ENCODE data around the gene RIT1. TPM values are rescaled to one million over a fixed set of nuclear protein-coding genes. Genes with fewer than 3 reads are reported as not detected.

The RIT1 gene
- total RNA-seq, 1 experiment from 2014 or later = 28.1 TPM

DNA sequence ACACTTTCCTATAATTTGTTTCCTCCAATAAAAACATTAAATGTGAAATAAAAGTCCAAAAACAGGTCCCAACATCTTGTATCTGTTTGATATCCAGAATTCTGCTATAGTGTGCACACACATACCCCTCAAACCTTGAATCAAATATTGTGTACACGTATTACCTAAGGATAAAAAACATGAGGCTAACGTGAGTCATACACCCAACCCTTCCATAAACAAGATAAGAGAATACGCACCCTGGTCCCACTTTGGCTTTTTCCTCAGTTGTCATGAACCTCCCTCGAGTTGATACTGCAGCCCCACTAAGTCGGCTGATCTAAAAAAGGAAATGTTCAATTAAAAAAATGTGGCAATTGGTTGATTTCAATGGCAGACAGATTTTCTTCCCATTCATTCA, 17.9 kb upstream of the RIT1 start:
- intact Hi-C loops (cut with micrococcal nuclease; ENCODE audit: unreplicated experiment) (no loop called here), in situ Hi-C loops (cut with HindIII; ENCODE audit: low pct_unique_long_range_greater_than_20kb, low sequenced_read_pairs) (no loop called here)
- no peak for ATAC-seq
- Histone ChIP-seq H3K27ac (ENCODE audit: low read length) (no peak overlapping the region), H3K4me3 (ENCODE audit: low read depth in 2 of 2, low read length in 2 of 2) (no peak overlapping the region), H3K4me1 (ENCODE audit: control insufficient read depth, insufficient read depth, low read length) (peaks cover 27% of the 10 kb centered on the region), H3K36me3 (ENCODE audit: control insufficient read depth, insufficient read depth, low read length) (peaks cover 63% of the 10 kb centered on the region), H3K27me3 (ENCODE audit: control insufficient read depth, insufficient read depth, low read length) (no peaks in the 10 kb centered on the region), H3K9me3 (ENCODE audit: control insufficient read depth, insufficient read depth, low read depth, low read length) (no peaks in the 10 kb centered on the region)
- ChIA-PET POLR2A (no interaction called here), CTCF (no interaction called here)
- no peak for TF ChIP-seq POLR2AphosphoS5 (IDR thresholded peaks at IDR 0.05; ENCODE audit: low read depth, low read length)
- no peak for DNase-seq (ENCODE audit: low read depth, low spot score)
- no TSS peak for BruUV-seq (replicated peaks)

DNA sequence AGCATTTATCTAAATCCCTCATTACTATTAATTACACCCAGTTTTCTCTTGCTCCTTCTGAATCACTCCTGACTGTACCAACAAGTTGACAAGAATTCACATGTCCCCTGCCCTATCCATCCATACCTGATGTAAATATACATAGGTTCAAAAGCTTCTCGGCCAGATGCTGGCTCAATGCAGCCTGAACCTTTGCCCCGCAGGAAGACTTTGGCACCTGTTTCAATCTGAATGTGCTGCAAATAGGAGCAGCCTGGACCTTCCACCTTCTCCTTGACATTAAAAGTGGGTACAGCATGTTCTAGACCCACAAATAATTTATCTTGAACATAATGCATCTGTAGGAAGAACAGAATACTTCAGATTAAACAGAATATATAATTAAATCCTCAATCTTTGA, 14.4 kb upstream of the RIT1 start:
- Histone ChIP-seq H3K4me1 (ENCODE audit: control insufficient read depth, insufficient read depth, low read length) (peaks cover 6% of the 10 kb centered on the region; the same call in 1 of the 2 replicates), H3K36me3 (ENCODE audit: control insufficient read depth, insufficient read depth, low read length) (peaks cover 67% of the 10 kb centered on the region), H3K4me3 (ENCODE audit: low read depth in 2 of 2, low read length in 2 of 2) (no peak overlapping the region), H3K27ac (ENCODE audit: low read length) (no peak overlapping the region), H3K27me3 (ENCODE audit: control insufficient read depth, insufficient read depth, low read length) (no peaks in the 10 kb centered on the region), H3K9me3 (ENCODE audit: control insufficient read depth, insufficient read depth, low read depth, low read length) (no peaks in the 10 kb centered on the region)
- intact Hi-C loops (cut with micrococcal nuclease; ENCODE audit: unreplicated experiment) (no loop called here), in situ Hi-C loops (cut with HindIII; ENCODE audit: low pct_unique_long_range_greater_than_20kb, low sequenced_read_pairs) (no loop called here)
- TF ChIP-seq POLR2AphosphoS5 (IDR thresholded peaks at IDR 0.05; ENCODE audit: low read depth, low read length) (no peak), SIN3A (IDR thresholded peaks at IDR 0.05; ENCODE audit: borderline replicate concordance, insufficient read depth, low read depth, low read length) (no peak), TCF7L2 (IDR thresholded peaks at IDR 0.05; ENCODE audit: low read depth, low read length) (no peak)
- TF ChIP-seq, protein P1, sequence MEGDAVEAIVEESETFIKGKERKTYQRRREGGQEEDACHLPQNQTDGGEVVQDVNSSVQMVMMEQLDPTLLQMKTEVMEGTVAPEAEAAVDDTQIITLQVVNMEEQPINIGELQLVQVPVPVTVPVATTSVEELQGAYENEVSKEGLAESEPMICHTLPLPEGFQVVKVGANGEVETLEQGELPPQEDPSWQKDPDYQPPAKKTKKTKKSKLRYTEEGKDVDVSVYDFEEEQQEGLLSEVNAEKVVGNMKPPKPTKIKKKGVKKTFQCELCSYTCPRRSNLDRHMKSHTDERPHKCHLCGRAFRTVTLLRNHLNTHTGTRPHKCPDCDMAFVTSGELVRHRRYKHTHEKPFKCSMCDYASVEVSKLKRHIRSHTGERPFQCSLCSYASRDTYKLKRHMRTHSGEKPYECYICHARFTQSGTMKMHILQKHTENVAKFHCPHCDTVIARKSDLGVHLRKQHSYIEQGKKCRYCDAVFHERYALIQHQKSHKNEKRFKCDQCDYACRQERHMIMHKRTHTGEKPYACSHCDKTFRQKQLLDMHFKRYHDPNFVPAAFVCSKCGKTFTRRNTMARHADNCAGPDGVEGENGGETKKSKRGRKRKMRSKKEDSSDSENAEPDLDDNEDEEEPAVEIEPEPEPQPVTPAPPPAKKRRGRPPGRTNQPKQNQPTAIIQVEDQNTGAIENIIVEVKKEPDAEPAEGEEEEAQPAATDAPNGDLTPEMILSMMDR (IDR thresholded peaks at IDR 0.05) = no peak
- TF ChIP-seq, protein P2, sequence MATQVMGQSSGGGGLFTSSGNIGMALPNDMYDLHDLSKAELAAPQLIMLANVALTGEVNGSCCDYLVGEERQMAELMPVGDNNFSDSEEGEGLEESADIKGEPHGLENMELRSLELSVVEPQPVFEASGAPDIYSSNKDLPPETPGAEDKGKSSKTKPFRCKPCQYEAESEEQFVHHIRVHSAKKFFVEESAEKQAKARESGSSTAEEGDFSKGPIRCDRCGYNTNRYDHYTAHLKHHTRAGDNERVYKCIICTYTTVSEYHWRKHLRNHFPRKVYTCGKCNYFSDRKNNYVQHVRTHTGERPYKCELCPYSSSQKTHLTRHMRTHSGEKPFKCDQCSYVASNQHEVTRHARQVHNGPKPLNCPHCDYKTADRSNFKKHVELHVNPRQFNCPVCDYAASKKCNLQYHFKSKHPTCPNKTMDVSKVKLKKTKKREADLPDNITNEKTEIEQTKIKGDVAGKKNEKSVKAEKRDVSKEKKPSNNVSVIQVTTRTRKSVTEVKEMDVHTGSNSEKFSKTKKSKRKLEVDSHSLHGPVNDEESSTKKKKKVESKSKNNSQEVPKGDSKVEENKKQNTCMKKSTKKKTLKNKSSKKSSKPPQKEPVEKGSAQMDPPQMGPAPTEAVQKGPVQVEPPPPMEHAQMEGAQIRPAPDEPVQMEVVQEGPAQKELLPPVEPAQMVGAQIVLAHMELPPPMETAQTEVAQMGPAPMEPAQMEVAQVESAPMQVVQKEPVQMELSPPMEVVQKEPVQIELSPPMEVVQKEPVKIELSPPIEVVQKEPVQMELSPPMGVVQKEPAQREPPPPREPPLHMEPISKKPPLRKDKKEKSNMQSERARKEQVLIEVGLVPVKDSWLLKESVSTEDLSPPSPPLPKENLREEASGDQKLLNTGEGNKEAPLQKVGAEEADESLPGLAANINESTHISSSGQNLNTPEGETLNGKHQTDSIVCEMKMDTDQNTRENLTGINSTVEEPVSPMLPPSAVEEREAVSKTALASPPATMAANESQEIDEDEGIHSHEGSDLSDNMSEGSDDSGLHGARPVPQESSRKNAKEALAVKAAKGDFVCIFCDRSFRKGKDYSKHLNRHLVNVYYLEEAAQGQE (IDR thresholded peaks at IDR 0.05; ENCODE audit: insufficient read depth in 1 of 2, low read depth in 2 of 2, low read length in 1 of 2) = no peak
- DNase-seq (ENCODE audit: low read depth, low spot score) (no peak), ATAC-seq (no peak)
- ChIA-PET CTCF (no interaction called here), POLR2A (no interaction called here)
- BruUV-seq (replicated peaks) = no TSS peak

DNA sequence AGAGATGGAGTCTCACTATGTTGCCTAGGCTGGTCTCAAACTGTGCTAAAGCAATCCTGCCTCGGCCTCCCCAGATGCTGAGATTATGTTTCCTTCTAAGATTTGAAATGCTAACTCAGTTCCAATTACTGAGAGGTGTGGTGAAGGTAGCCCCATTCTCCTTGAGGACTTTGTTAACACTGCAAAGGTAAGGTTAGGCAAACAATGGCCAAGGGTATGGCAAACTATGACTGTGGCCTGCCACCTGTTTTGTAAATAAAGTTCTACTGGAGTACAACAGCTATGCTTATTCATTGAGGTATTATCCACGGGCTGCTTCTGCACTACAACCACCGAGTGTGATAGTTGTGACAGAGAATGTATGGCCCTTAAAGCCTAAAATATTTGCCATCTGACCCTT, 9.6 kb upstream of the RIT1 start:
- no peak overlapping the region for H3K27ac ChIP-seq (ENCODE audit: low read length)
- intact Hi-C loops (cut with micrococcal nuclease; ENCODE audit: unreplicated experiment) (no loop called here), in situ Hi-C loops (cut with HindIII; ENCODE audit: low pct_unique_long_range_greater_than_20kb, low sequenced_read_pairs) (no loop called here)
- peaks cover 57% of the 10 kb centered on the region for H3K36me3 ChIP-seq (ENCODE audit: control insufficient read depth, insufficient read depth, low read length)
- no peaks in the 10 kb centered on the region for H3K9me3 ChIP-seq (ENCODE audit: control insufficient read depth, insufficient read depth, low read depth, low read length)
- TF ChIP-seq, protein P1 (IDR thresholded peaks at IDR 0.05) = no peak
- TF ChIP-seq TCF7L2 (IDR thresholded peaks at IDR 0.05; ENCODE audit: low read depth, low read length) = no peak
- TF ChIP-seq SIN3A (IDR thresholded peaks at IDR 0.05; ENCODE audit: borderline replicate concordance, insufficient read depth, low read depth, low read length) = no peak
- TF ChIP-seq POLR2AphosphoS5 (IDR thresholded peaks at IDR 0.05; ENCODE audit: low read depth, low read length) = no peak
- TF ChIP-seq, protein P2 (IDR thresholded peaks at IDR 0.05; ENCODE audit: insufficient read depth in 1 of 2, low read depth in 2 of 2, low read length in 1 of 2) = no peak
- BruUV-seq (replicated peaks) = TSS peak; percentile 22
- no peaks in the 10 kb centered on the region for H3K27me3 ChIP-seq (ENCODE audit: control insufficient read depth, insufficient read depth, low read length)
- ChIA-PET CTCF (no interaction called here), POLR2A (interaction anchor here (0.8 kb wide), 1 partner anchor 12 kb away, joined by 3 read pairs; no protein-coding TSS in a partner anchor)
- H3K4me1 ChIP-seq (ENCODE audit: control insufficient read depth, insufficient read depth, low read length) = peaks cover 8% of the 10 kb centered on the region; the same call in 1 of the 2 replicates
- H3K4me3 ChIP-seq (ENCODE audit: low read depth in 2 of 2, low read length in 2 of 2) = no peak overlapping the region
- ATAC-seq (no peak), DNase-seq (ENCODE audit: low read depth, low spot score) (no peak)

Measured in Panc1 (cell line).